PC-9 (cell line): Measurements from ENCODE around the gene GSE1.

Experiments
- EZH2 ChIP-seq: fragments of 200-600 bp; sonication (generic); IDR thresholded peaks from 2 replicates; pipeline ENCODE4 v1.8.0; 2017; ENCODE audit warnings: antibody characterized with exemption, low read depth
- TF ChIP-seq, protein P1 (sequence below): fragments of 200-600 bp; sonication (generic); conservative IDR thresholded peaks from 2 replicates; pipeline ENCODE4 v1.6.1; 2017; ENCODE audit warnings: mixed run types, antibody characterized with exemption, mild to moderate bottlenecking, moderate library complexity

DNA sequence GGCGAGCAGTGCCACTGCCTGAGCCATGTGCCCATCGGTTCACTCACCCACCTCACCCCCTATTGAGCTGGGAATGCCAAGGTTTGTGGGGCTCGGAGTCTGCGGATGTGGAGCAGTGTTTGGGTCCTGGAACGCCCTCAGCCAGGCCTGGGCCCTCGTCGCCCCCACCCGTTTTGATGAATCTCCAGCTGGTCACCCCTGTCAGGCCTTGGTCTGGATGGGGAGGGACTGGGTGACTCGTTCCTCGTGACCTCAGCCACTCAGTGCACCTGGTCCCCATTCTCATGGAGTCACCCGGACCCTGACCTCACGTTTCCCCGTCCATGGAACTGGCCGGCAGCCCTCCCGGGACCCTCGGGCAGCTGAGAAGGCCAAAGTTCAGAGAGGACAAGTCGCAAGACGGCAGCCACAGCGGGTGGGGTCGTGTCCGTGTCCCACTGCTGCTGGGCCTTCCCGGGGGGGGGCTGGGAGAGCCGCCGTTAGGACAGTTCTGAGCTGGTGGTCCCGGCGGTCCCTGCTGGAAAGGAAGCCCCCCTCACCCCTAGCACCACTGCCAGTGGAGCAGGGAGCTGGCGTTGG, 23.2 kb downstream of the GSE1 start:
- TF ChIP-seq, protein P1, sequence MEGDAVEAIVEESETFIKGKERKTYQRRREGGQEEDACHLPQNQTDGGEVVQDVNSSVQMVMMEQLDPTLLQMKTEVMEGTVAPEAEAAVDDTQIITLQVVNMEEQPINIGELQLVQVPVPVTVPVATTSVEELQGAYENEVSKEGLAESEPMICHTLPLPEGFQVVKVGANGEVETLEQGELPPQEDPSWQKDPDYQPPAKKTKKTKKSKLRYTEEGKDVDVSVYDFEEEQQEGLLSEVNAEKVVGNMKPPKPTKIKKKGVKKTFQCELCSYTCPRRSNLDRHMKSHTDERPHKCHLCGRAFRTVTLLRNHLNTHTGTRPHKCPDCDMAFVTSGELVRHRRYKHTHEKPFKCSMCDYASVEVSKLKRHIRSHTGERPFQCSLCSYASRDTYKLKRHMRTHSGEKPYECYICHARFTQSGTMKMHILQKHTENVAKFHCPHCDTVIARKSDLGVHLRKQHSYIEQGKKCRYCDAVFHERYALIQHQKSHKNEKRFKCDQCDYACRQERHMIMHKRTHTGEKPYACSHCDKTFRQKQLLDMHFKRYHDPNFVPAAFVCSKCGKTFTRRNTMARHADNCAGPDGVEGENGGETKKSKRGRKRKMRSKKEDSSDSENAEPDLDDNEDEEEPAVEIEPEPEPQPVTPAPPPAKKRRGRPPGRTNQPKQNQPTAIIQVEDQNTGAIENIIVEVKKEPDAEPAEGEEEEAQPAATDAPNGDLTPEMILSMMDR = no peak
- TF ChIP-seq EZH2 = no peak
